MM.1S (cell line): ENCODE results near the gene XRCC3.
A peak's percentile ranks its signal among the peaks of the same experiment; 100 is the strongest.

Experiments used
- DNase-seq: peaks from one replicate; pipeline ENCODE4 v3.0.0-alpha.2; 2015
- H2AFZ ChIP-seq: fragments of 300-600 bp; sonication (generic); 2 replicates; pipeline ENCODE4 v1.6.0; 2016; ENCODE audit warnings: antibody characterized with exemption, low read length
- H3F3A ChIP-seq: fragments of 300-600 bp; sonication (generic); 2 replicates; pipeline ENCODE4 v1.6.1; 2016; ENCODE audit warnings: mild to moderate bottlenecking, antibody characterized with exemption, low read length, moderate library complexity, mixed read lengths; ENCODE audit not compliant: insufficient read depth
- H3K27ac ChIP-seq: fragments of 300-600 bp; sonication (generic); 2 replicates; pipeline ENCODE4 v1.5.1; 2016; ENCODE audit warnings: mild to moderate bottlenecking, low read length
- H3K27me3 ChIP-seq: fragments of 300-600 bp; sonication (generic); replicated peaks from 2 replicates; pipeline ENCODE4 v1.6.0; 2016; ENCODE audit warnings: low read length; ENCODE audit not compliant: insufficient read depth
- H3K36me3 ChIP-seq: fragments of 300-600 bp; sonication (generic); replicated peaks from 2 replicates; pipeline ENCODE4 v1.6.1; 2016; ENCODE audit warnings: mild to moderate bottlenecking, low read length, mixed read lengths; ENCODE audit not compliant: insufficient read depth
- H3K4me1 ChIP-seq: fragments of 300-600 bp; sonication (generic); 2 replicates; pipeline ENCODE4 v1.6.1; 2016; ENCODE audit warnings: low read length, mixed read lengths
- H3K4me2 ChIP-seq: fragments of 300-600 bp; sonication (generic); 2 replicates; pipeline ENCODE4 v1.6.0; 2016; ENCODE audit warnings: low read depth, low read length
- H3K4me3 ChIP-seq: fragments of 300-600 bp; sonication (generic); 2 replicates; pipeline ENCODE4 v1.5.1; 2016; ENCODE audit warnings: low read length, mixed read lengths
- H3K79me2 ChIP-seq: fragments of 300-600 bp; sonication (generic); 2 replicates; pipeline ENCODE4 v1.6.1; 2016; ENCODE audit warnings: mixed run types, low read length, mixed read lengths
- H3K9ac ChIP-seq: fragments of 300-600 bp; sonication (generic); 2 replicates; pipeline ENCODE4 v1.6.1; 2016; ENCODE audit warnings: low read length, mixed read lengths
- H3K9me2 ChIP-seq: fragments of 300-600 bp; sonication (generic); replicated peaks from 2 replicates; pipeline ENCODE4 v1.6.1; 2016; ENCODE audit warnings: mild to moderate bottlenecking, low read length, mixed read lengths; ENCODE audit not compliant: insufficient read depth
- H3K9me3 ChIP-seq: fragments of 300-600 bp; sonication (generic); replicated peaks from 2 replicates; pipeline ENCODE4 v1.6.1; 2016; ENCODE audit warnings: mild to moderate bottlenecking, low read length, mixed read lengths; ENCODE audit not compliant: insufficient read depth
- H4K20me1 ChIP-seq: fragments of 300-600 bp; sonication (generic); 2 replicates; pipeline ENCODE4 v1.6.1; 2016; ENCODE audit warnings: mild to moderate bottlenecking, low read length, moderate library complexity, mixed read lengths; ENCODE audit not compliant: insufficient read depth
- CTCF ChIP-seq: fragments of 300-600 bp; sonication (generic); IDR thresholded peaks from 2 replicates; pipeline ENCODE4 v1.5.1; 2016; ENCODE audit warnings: antibody characterized with exemption, low read length, mixed read lengths
- EZH2 ChIP-seq: fragments of 300-600 bp; sonication (generic); optimal IDR thresholded peaks from 2 replicates; pipeline ENCODE3; 2017; ENCODE audit warnings: low read depth, mild to moderate bottlenecking, antibody characterized with exemption, low read length, mixed read lengths
- EZH2phosphoT487 ChIP-seq: fragments of 300-600 bp; sonication (generic); IDR thresholded peaks from 2 replicates; pipeline ENCODE4 v1.6.1; 2018; ENCODE audit warnings: antibody characterized with exemption, low read length

Gene XRCC3

GRCh38 chr14:103715052-103716000 is at the start of gene XRCC3, which contains the start of gene ZFYVE21:
Gene XRCC3 (minus strand): TSS chr14:103715451. CDS start chr14:103711087, 4,364 bp downstream.
Gene ZFYVE21 (plus strand): TSS chr14:103715810. CDS start chr14:103715842, 32 bp downstream.
- no peak within 1 kb of the TSS for H2AFZ ChIP-seq

GRCh38 chr14:103763730-103764488 is 48.7 kb upstream of the XRCC3 start:
- DNase-seq, result no peak
- no peak overlapping the region for H3K27ac ChIP-seq

More at GRCh38 chr14:103715052-103716000, at the start of gene XRCC3, which contains the start of gene ZFYVE21:
- Histone ChIP-seq H3K4me3 (peak within 1 kb of the TSS; percentile 59), H3K79me2 (peaks cover 29% of the 10 kb centered on the region), H3K9ac (peak within 1 kb of the TSS; percentile 66), H3K9me2 (no peaks in the 10 kb centered on the region), H3K9me3 (no peaks in the 10 kb centered on the region), H3K27me3 (no peaks in the 10 kb centered on the region), H4K20me1 (no peaks in the 10 kb centered on the region), H3F3A (no peaks in the 10 kb centered on the region), H3K4me2 (peak within 1 kb of the TSS; percentile 70; the same call in 1 of the 2 replicates), H3K4me1 (no peaks in the 10 kb centered on the region), H3K36me3 (no peaks in the 10 kb centered on the region), H3K27ac (no peak within 1 kb of the TSS)
- peak; percentile 95 for DNase-seq
- TF ChIP-seq EZH2phosphoT487, result no peak
- TF ChIP-seq CTCF, result no peak
- TF ChIP-seq EZH2, result no peak

GRCh38 chr14:103762541-103762940 is 47.3 kb upstream of the XRCC3 start:
- Histone ChIP-seq H3K9me3 (no peaks in the 10 kb centered on the region), H3K4me1 (no peaks in the 10 kb centered on the region), H3K27me3 (no peaks in the 10 kb centered on the region), H3K4me3 (no peak overlapping the region), H3K9me2 (no peaks in the 10 kb centered on the region), H3K79me2 (no peaks in the 10 kb centered on the region), H2AFZ (no peak overlapping the region), H3K4me2 (no peak overlapping the region), H3K36me3 (no peaks in the 10 kb centered on the region), H4K20me1 (no peaks in the 10 kb centered on the region), H3F3A (no peaks in the 10 kb centered on the region; the same call in 1 of the 2 replicates), H3K9ac (no peak overlapping the region), H3K27ac (no peak overlapping the region)
- DNase-seq, result no peak
- TF ChIP-seq EZH2phosphoT487 (no peak), CTCF (no peak), EZH2 (no peak)

More at GRCh38 chr14:103763730-103764488, 48.7 kb upstream of the XRCC3 start:
- H3K9me3 ChIP-seq, result no peaks in the 10 kb centered on the region
- H2AFZ ChIP-seq, result no peak overlapping the region
- no peak overlapping the region for H3K9ac ChIP-seq
- no peaks in the 10 kb centered on the region for H4K20me1 ChIP-seq
- TF ChIP-seq EZH2, result no peak
- TF ChIP-seq EZH2phosphoT487, result no peak
- TF ChIP-seq CTCF, result no peak
- no peak overlapping the region for H3K4me2 ChIP-seq
- H3K4me3 ChIP-seq, result no peak overlapping the region
- H3K4me1 ChIP-seq, result no peaks in the 10 kb centered on the region
- H3K9me2 ChIP-seq, result no peaks in the 10 kb centered on the region
- no peaks in the 10 kb centered on the region for H3K27me3 ChIP-seq
- H3K36me3 ChIP-seq, result no peaks in the 10 kb centered on the region
- no peaks in the 10 kb centered on the region; the same call in 1 of the 2 replicates for H3F3A ChIP-seq
- no peaks in the 10 kb centered on the region for H3K79me2 ChIP-seq
